Measurements from ENCODE around the gene RCN1.

GRCh38 chr11:32072872-32073643 lies 17.8 kb upstream of the RCN1 start:
- TF ChIP-seq, protein P1, sequence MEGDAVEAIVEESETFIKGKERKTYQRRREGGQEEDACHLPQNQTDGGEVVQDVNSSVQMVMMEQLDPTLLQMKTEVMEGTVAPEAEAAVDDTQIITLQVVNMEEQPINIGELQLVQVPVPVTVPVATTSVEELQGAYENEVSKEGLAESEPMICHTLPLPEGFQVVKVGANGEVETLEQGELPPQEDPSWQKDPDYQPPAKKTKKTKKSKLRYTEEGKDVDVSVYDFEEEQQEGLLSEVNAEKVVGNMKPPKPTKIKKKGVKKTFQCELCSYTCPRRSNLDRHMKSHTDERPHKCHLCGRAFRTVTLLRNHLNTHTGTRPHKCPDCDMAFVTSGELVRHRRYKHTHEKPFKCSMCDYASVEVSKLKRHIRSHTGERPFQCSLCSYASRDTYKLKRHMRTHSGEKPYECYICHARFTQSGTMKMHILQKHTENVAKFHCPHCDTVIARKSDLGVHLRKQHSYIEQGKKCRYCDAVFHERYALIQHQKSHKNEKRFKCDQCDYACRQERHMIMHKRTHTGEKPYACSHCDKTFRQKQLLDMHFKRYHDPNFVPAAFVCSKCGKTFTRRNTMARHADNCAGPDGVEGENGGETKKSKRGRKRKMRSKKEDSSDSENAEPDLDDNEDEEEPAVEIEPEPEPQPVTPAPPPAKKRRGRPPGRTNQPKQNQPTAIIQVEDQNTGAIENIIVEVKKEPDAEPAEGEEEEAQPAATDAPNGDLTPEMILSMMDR (IDR thresholded peaks at IDR 0.05) = no peak
- TF ChIP-seq POLR2A (IDR thresholded peaks at IDR 0.05) = no peak
